ENCODE measurements around the gene PPM1M.
"Not testable (repeated sequence)": the region's sequence is repeated elsewhere in the genome, so short reads cannot be mapped to it uniquely, and the experiment has no call there.

PPM1M gene

GRCh38 chr3:52277071-52277964, 31.8 kb downstream of the PPM1M start:
- DNase-seq (ENCODE audit: low read depth) = peak; percentile 58

- peak; percentile 57 for DNase-seq (ENCODE audit: low read depth)
Measured at GRCh38 chr3:52277972-52278509, 32.5 kb downstream of the PPM1M start.

GRCh38 chr3:52278510-52279069, 33.0 kb downstream of the PPM1M start, which contains the start of gene WDR82:
WDR82 (minus strand) TSS chr3:52278649; CDS start chr3:52278361, 288 bp downstream.
- DNase-seq (ENCODE audit: low read depth) = peak; percentile 97

- DNase-seq (ENCODE audit: low read depth) = no peak
Measured at GRCh38 chr3:52279596-52279995, 34.0 kb downstream of the PPM1M start.

GRCh38 chr3:52280050-52280461, 34.5 kb downstream of the PPM1M start:
- no peak for DNase-seq (ENCODE audit: low read depth)

- DNase-seq (ENCODE audit: low read depth) = peak; percentile 30
Measured at GRCh38 chr3:52281981-52282801, 36.6 kb downstream of the PPM1M start.

- no peak for DNase-seq (ENCODE audit: low read depth)
Measured at GRCh38 chr3:52283306-52283705, 37.7 kb downstream of the PPM1M start.

- not testable (repeated sequence) for DNase-seq (ENCODE audit: low read depth)
Measured at GRCh38 chr3:52284051-52284450, 38.5 kb downstream of the PPM1M start.

- no peak for DNase-seq (ENCODE audit: low read depth)
Measured at GRCh38 chr3:52286777-52287110, 41.2 kb downstream of the PPM1M start.

- DNase-seq (ENCODE audit: low read depth) = no peak
Measured at GRCh38 chr3:52288674-52289073, 43.1 kb downstream of the PPM1M start.

- no peak for DNase-seq (ENCODE audit: low read depth)
Measured at GRCh38 chr3:52289338-52289746, 43.8 kb downstream of the PPM1M start.

GRCh38 chr3:52289747-52290595, 44.4 kb downstream of the PPM1M start:
- DNase-seq (ENCODE audit: low read depth) = no peak

GRCh38 chr3:52290596-52291507, 45.3 kb downstream of the PPM1M start:
- DNase-seq (ENCODE audit: low read depth) = no peak

GRCh38 chr3:52291508-52292181, 46.1 kb downstream of the PPM1M start:
- no peak for DNase-seq (ENCODE audit: low read depth)

- no peak for DNase-seq (ENCODE audit: low read depth)
Measured at GRCh38 chr3:52292247-52293065, 46.9 kb downstream of the PPM1M start.

GRCh38 chr3:52293491-52294319, 48.1 kb downstream of the PPM1M start:
- no peak for DNase-seq (ENCODE audit: low read depth)

- no peak for DNase-seq (ENCODE audit: low read depth)
Measured at GRCh38 chr3:52294320-52295150, 49.0 kb downstream of the PPM1M start.

All from activated T-helper 1 cell treated with Interleukin-2 at 50 U/mL for 16 hours (primary cell).